BE2C (cell line): Measurements from ENCODE around the gene PKD1L1.

Experiments used
- DNase-seq: peaks from one replicate; pipeline ENCODE4 v3.0.0-alpha.2; 2020
- H3K27me3 ChIP-seq: fragments of 250-450 bp; sonication (Bioruptor Pico); 2 replicates; pipeline ENCODE4 v1.5.1; 2020; ENCODE audit warnings: mild to moderate bottlenecking
- H3K36me3 ChIP-seq: fragments of 250-450 bp; sonication (Bioruptor Pico); 2 replicates; pipeline ENCODE4 v1.5.1; 2020; ENCODE audit warnings: mild to moderate bottlenecking
- H3K4me1 ChIP-seq: fragments of 250-450 bp; sonication (Bioruptor Pico); 2 replicates; pipeline ENCODE4 v1.5.1; 2020
- H3K4me3 ChIP-seq: 2 replicates; pipeline ENCODE4 v1.5.1; 2011; ENCODE audit warnings: low read depth, low read length
- H3K9me3 ChIP-seq: fragments of 250-450 bp; sonication (Bioruptor Pico); 2 replicates; pipeline ENCODE4 v1.5.1; 2020
- TF ChIP-seq, protein P1 (sequence below): IDR thresholded peaks from 2 replicates; pipeline ENCODE4 v1.5.1; 2012; ENCODE audit warnings: mild to moderate bottlenecking, low read depth, low read length

PKD1L1 gene

GRCh38 chr7:47746468-47746867, 201.8 kb downstream of the PKD1L1 start:
- H3K4me3 ChIP-seq = no peak overlapping the region
- no peak for DNase-seq
- TF ChIP-seq, protein P1, sequence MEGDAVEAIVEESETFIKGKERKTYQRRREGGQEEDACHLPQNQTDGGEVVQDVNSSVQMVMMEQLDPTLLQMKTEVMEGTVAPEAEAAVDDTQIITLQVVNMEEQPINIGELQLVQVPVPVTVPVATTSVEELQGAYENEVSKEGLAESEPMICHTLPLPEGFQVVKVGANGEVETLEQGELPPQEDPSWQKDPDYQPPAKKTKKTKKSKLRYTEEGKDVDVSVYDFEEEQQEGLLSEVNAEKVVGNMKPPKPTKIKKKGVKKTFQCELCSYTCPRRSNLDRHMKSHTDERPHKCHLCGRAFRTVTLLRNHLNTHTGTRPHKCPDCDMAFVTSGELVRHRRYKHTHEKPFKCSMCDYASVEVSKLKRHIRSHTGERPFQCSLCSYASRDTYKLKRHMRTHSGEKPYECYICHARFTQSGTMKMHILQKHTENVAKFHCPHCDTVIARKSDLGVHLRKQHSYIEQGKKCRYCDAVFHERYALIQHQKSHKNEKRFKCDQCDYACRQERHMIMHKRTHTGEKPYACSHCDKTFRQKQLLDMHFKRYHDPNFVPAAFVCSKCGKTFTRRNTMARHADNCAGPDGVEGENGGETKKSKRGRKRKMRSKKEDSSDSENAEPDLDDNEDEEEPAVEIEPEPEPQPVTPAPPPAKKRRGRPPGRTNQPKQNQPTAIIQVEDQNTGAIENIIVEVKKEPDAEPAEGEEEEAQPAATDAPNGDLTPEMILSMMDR = no peak
- no peaks in the 10 kb centered on the region for H3K36me3 ChIP-seq
- no peaks in the 10 kb centered on the region for H3K9me3 ChIP-seq
- peaks cover 9% of the 10 kb centered on the region for H3K4me1 ChIP-seq
- no peaks in the 10 kb centered on the region for H3K27me3 ChIP-seq

GRCh38 chr7:47744883-47745282, 203.4 kb downstream of the PKD1L1 start:
- no peak for DNase-seq
- no peaks in the 10 kb centered on the region for H3K27me3 ChIP-seq
- TF ChIP-seq, protein P1 = no peak

GRCh38 chr7:47743965-47744591, 204.2 kb downstream of the PKD1L1 start:
- H3K4me3 ChIP-seq = no peak overlapping the region
- TF ChIP-seq, protein P1 = no peak
- no peak for DNase-seq

More at GRCh38 chr7:47744883-47745282, 203.4 kb downstream of the PKD1L1 start:
- Histone ChIP-seq H3K4me1 (peaks cover 9% of the 10 kb centered on the region), H3K36me3 (no peaks in the 10 kb centered on the region), H3K9me3 (no peaks in the 10 kb centered on the region), H3K4me3 (no peak overlapping the region)

DNA sequence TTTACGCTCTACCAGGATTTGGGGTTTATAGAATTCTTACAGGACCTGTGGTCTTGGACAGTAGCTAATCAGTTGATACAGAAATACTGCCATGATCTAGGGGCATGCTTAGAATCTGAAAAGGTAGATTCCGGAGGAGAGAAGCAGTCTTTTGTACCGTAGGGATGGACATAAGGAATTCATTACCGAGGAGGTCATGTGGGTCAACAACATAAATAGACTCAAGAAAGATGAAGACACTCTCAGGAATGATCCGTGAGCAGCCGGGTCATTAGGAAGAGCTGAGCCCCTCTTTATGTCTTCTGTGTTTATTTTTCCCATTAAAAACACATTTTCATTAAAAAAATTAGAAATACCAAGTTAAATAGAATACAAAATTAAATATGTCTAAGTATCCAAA, 206.3 kb downstream of the PKD1L1 start:
- no peaks in the 10 kb centered on the region for H3K27me3 ChIP-seq
- no peak for DNase-seq
- TF ChIP-seq, protein P1 = no peak
- no peak overlapping the region for H3K4me3 ChIP-seq
- H3K9me3 ChIP-seq = no peaks in the 10 kb centered on the region
- H3K36me3 ChIP-seq = no peaks in the 10 kb centered on the region
- H3K4me1 ChIP-seq = 0 out of 2 replicates have a peak, but pooled peaks cover under 1% of the 10 kb centered on the region

More at GRCh38 chr7:47743965-47744591, 204.2 kb downstream of the PKD1L1 start:
- Histone ChIP-seq H3K9me3 (no peaks in the 10 kb centered on the region), H3K27me3 (no peaks in the 10 kb centered on the region), H3K36me3 (no peaks in the 10 kb centered on the region), H3K4me1 (peaks cover 9% of the 10 kb centered on the region)

DNA sequence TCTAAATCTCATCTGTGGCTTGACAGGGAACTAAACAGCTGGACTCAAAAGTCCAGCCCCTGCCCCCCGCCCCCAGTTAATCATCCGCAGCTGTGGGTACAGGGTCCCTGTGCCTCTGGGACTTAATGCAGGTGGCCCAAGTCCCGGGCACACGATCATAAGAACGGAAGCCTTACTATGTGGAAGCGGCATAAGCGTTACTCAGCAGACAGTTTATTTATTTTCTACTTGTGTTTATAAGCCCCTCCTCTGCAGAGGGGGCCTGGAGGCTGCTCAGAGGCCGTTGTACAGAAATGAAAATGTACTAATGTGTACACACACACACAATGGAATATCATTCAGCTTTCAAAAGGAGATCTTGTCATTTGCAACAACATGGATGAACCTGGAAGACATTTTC, 208.4 kb downstream of the PKD1L1 start:
- H3K4me1 ChIP-seq = no peaks in the 10 kb centered on the region
- no peak for DNase-seq
- H3K36me3 ChIP-seq = no peaks in the 10 kb centered on the region
- TF ChIP-seq, protein P1 = no peak
- H3K9me3 ChIP-seq = no peaks in the 10 kb centered on the region
- H3K4me3 ChIP-seq = no peak overlapping the region
- H3K27me3 ChIP-seq = no peaks in the 10 kb centered on the region

DNA sequence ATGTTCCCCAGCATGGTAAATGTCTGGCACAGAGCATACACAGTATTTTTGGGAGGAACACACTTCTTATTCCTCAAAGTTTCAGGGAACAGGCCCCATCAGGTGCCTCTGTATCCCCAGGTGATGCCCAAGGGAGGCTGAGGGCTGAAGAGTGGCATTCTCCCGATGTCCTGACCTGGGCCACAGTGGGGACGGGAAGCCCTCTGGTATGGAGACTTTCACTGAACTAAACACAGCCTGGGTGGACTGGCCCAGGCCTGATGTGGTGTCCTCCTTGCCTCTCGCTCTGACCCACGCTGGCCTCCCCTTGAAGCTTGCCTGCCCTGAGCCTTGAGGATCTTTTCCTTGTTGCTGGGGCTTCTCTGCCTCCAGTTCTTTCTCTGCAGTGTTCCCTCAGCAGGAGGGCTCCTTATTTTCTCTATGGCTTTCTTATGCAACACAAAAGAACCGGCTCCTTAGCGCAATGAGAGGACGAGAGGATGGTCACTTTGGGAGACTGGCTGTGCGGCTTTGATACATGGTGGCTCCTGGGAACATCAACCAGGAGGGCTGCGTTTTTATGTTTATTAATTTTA, 208.9 kb downstream of the PKD1L1 start:
- no peaks in the 10 kb centered on the region for H3K36me3 ChIP-seq
- DNase-seq = no peak
- TF ChIP-seq, protein P1 = no peak
- no peaks in the 10 kb centered on the region for H3K9me3 ChIP-seq
- no peaks in the 10 kb centered on the region for H3K27me3 ChIP-seq
- H3K4me1 ChIP-seq = no peaks in the 10 kb centered on the region
- no peak overlapping the region for H3K4me3 ChIP-seq
